Breast epithelium (tissue), 4 donors: Measurements from ENCODE around the gene ZCWPW2. TPM values are rescaled to one million over a fixed set of nuclear protein-coding genes. Genes with fewer than 3 reads are reported as not detected.

Source experiments
- DNase-seq, 2 donors: peaks; one replicate each; pipeline ENCODE4 v3.0.0-alpha.2; 2019; ENCODE audit warnings: low spot score in 2 of 2
- H3K27ac ChIP-seq, 2 donors: fragments of 200-600 bp; sonication (generic) in 1 of 2; one replicate each; pipeline ENCODE4 v1.5.1; 2016 to 2019; ENCODE audit warnings: mild to moderate bottlenecking in 1 of 2
- H3K27me3 ChIP-seq, 2 donors: fragments of 200-600 bp; sonication (generic) in 1 of 2; one replicate each; pipeline versions ENCODE4 v1.5.1 to v1.6.0; 2017 to 2019; ENCODE audit warnings: control low read depth in 1 of 2, mild to moderate bottlenecking in 1 of 2
- H3K36me3 ChIP-seq: fragments of 200-600 bp; one replicate; pipeline ENCODE4 v1.5.1; 2019
- H3K4me1 ChIP-seq, 2 donors: fragments of 200-600 bp; sonication (generic); one replicate each; pipeline ENCODE4 v1.5.1; 2016 to 2019; ENCODE audit warnings: control low read depth in 1 of 2
- H3K4me3 ChIP-seq, 3 donors: fragments of 200-600 bp; sonication (generic); 1 replicate in 2 of 3; 2 replicates in 1 of 3; pipeline ENCODE4 v1.5.1; 2016 to 2019; ENCODE audit warnings: mild to moderate bottlenecking in 3 of 3, moderate library complexity in 2 of 3
- H3K9me3 ChIP-seq, 2 donors: fragments of 200-600 bp; sonication (generic) in 1 of 2; one replicate each; pipeline ENCODE4 v1.5.1; 2016 to 2019; ENCODE audit warnings: control low read depth in 1 of 2
- POLR2A ChIP-seq: fragments of 450-650 bp; IDR thresholded peaks from one replicate; pipeline ENCODE4 v1.6.1; 2016; ENCODE audit warnings: antibody characterized with exemption, mild to moderate bottlenecking, moderate library complexity
- POLR2AphosphoS5 ChIP-seq, 3 donors: sonication (generic); formaldehyde crosslinking; IDR thresholded peaks; one replicate each; pipeline ENCODE4 v1.6.1; 2017; ENCODE audit warnings: antibody characterized with exemption in 3 of 3
- intact Hi-C: fragments of 100-400 bp; cut with DNase I; formaldehyde crosslinking; loops from one replicate; pipeline ENCODE4 v1.15.1; 2023; ENCODE audit warnings: low total_unique reads
- total RNA-seq, 3 donors: library from RNA; depleted of rRNA; stranded (reverse); fragments of >200 nt; gene quantifications; one replicate each; pipeline ENCODE4 v1.1.0, GENCODE V29; 2016
- TF ChIP-seq, protein P1 (sequence below), 3 donors: fragments of 450-650 bp; IDR thresholded peaks; one replicate each; pipeline ENCODE4 v1.5.1; 2016 to 2017; ENCODE audit warnings: antibody characterized with exemption in 3 of 3, mild to moderate bottlenecking in 3 of 3, moderate library complexity in 3 of 3

Gene ZCWPW2
- total RNA-seq, 3 donors from 2014 or later, result 1.1 to 2.3 (median 1.3) TPM

DNA sequence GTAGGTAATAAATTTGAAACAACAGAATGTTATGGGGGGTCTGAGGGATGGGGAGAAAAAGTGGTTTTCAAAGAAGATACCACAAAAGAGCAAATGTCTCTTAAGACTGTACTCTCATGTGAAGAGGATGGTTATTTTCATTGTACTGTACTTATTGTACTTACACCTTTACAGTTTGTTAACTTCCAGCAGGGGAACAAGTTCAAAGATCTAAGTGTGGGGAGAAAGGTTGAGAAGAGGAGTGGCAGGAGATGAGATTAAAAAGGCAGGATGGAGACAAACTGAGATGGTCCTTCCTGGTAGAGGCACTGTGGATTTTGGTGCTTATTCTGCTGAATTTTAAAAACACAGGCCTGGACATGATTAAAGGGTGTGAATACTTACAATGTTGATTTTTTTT lies 5.4 kb upstream of the ZCWPW2 start:
- Histone ChIP-seq H3K36me3 (no peaks in the 10 kb centered on the region), H3K27me3 (no peaks in the 10 kb centered on the region), H3K4me1 (peaks cover 0 to 5% of the 10 kb centered on the region in 2 donors), H3K4me3 (peak overlapping the region in 1 of 3 donors; percentile 32), H3K27ac (no peak overlapping the region), H3K9me3 (no peaks in the 10 kb centered on the region)
- TF ChIP-seq POLR2AphosphoS5 (IDR thresholded peaks at IDR 0.05), result no peak
- TF ChIP-seq, protein P1, sequence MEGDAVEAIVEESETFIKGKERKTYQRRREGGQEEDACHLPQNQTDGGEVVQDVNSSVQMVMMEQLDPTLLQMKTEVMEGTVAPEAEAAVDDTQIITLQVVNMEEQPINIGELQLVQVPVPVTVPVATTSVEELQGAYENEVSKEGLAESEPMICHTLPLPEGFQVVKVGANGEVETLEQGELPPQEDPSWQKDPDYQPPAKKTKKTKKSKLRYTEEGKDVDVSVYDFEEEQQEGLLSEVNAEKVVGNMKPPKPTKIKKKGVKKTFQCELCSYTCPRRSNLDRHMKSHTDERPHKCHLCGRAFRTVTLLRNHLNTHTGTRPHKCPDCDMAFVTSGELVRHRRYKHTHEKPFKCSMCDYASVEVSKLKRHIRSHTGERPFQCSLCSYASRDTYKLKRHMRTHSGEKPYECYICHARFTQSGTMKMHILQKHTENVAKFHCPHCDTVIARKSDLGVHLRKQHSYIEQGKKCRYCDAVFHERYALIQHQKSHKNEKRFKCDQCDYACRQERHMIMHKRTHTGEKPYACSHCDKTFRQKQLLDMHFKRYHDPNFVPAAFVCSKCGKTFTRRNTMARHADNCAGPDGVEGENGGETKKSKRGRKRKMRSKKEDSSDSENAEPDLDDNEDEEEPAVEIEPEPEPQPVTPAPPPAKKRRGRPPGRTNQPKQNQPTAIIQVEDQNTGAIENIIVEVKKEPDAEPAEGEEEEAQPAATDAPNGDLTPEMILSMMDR (IDR thresholded peaks at IDR 0.05), result no peak
- TF ChIP-seq POLR2A, result no peak
- intact Hi-C loops, result no loop called here
- no peak for DNase-seq

DNA sequence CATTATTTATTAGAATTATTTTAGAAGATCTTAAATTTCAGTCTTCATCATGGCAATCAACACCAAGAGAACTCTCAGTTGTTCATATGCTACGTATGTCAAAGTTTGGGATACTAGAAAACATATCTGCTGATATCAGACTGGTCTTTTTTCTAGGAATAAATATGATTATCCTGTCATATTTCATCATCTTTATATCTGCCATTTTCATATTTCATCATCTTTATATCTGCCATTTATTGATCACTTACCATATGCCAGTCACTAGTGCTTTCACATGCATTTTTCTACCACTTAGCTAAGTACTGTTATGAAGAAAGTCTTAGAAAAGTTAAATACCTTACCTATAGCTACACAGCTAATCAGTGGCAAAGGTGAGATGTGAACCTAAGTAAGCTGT lies 2.8 kb upstream of the ZCWPW2 start:
- TF ChIP-seq, protein P1 (IDR thresholded peaks at IDR 0.05), result no peak
- TF ChIP-seq POLR2A, result no peak
- no peak for TF ChIP-seq POLR2AphosphoS5 (IDR thresholded peaks at IDR 0.05)
- DNase-seq, result no peak
- intact Hi-C loops, result no loop called here
- Histone ChIP-seq H3K36me3 (no peaks in the 10 kb centered on the region), H3K4me1 (peaks cover 0 to 5% of the 10 kb centered on the region in 2 donors), H3K27me3 (no peaks in the 10 kb centered on the region), H3K9me3 (no peaks in the 10 kb centered on the region), H3K4me3 (peak overlapping the region in 1 of 3 donors; percentile 84), H3K27ac (peak overlapping the region in 1 of 2 donors; percentile 20)

DNA sequence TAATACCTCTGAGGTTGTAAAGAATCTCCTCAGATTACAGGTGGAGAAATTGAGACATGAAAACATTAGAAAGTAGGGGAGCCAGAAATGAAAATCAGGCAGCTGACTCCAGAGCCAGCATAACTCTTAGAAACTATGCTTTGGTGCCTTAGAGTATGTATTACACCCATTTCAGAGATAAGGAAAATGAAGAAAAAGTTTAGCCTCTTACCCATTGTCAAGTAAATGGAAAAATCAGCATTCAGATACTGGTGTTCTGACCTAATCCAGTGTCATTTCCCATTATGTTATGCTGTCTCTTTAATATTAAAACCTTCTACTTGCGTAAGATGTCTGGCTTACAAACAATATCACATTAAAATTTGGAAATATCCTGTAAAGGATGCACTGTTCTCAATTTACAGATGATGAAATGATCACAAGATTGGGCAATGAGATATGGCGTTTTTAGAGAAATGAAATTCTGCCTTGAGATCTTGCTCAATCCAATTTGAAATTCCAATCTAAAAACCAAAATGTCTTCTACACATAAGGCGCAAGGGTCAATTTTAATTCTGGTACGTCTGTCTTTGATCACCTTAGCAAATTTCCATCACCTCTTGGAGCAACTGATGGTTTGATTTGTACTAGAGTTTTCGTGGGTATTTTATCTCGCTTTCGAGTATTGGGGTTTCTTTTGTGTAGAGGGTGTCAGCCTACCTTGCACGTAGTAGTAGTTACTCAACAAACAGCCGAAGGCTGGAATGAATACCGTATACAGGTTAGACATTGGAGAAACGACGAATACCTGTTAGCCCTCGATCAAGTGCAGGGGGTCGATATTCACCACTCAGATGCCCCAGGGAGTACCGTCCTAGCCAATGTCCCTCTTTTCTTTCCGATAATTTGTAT lies 902 bp upstream of the ZCWPW2 start:
- Histone ChIP-seq H3K27me3 (no peaks in the 10 kb centered on the region), H3K36me3 (no peaks in the 10 kb centered on the region), H3K4me3 (peak overlapping the region; percentile 67 to 84 (median 70)), H3K4me1 (peaks cover 0 to 5% of the 10 kb centered on the region in 2 donors), H3K27ac (peak overlapping the region; percentile 98 to 99), H3K9me3 (peaks cover 0 to 7% of the 10 kb centered on the region in 2 donors)
- intact Hi-C loops, result no loop called here
- TF ChIP-seq POLR2A (no peak), POLR2AphosphoS5 (IDR thresholded peaks at IDR 0.05) (peak in 2 of 3 donors; percentile 12 to 16)
- TF ChIP-seq, protein P1 (IDR thresholded peaks at IDR 0.05), result no peak
- no peak for DNase-seq

DNA sequence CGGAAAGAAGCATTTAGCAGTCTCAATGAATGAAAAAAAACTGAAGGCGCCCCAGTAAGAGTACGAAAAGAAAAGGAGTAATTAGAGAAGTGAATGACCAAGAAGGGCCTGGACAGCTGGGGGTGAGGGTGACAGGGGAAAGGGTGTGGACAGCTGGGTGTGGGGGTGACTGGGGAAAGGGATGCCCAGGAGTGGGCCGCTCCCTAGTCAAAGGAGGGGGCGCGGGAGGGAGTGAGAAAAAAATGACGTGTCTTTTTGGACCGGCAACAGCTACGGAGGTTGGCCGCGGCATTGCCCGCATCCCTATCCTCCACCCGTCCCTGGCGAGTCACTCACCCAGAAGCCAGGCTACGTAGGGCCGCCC lies 274 bp upstream of the ZCWPW2 start:
- H3K4me1 ChIP-seq, result peaks cover 0 to 5% of the 10 kb centered on the region in 2 donors

More for the DNA sequence above, 274 bp upstream of the ZCWPW2 start:
- Histone ChIP-seq H3K4me3 (peak overlapping the region; percentile 67 to 84 (median 70)), H3K9me3 (peaks cover 0 to 8% of the 10 kb centered on the region in 2 donors), H3K27me3 (no peaks in the 10 kb centered on the region), H3K27ac (peak overlapping the region; percentile 98 to 99), H3K36me3 (no peaks in the 10 kb centered on the region)
- intact Hi-C loops, result no loop called here
- TF ChIP-seq POLR2A, result no peak
- TF ChIP-seq POLR2AphosphoS5 (IDR thresholded peaks at IDR 0.05), result no peak
- TF ChIP-seq, protein P1 (IDR thresholded peaks at IDR 0.05), result no peak
- DNase-seq, result no peak
